Activated CD4-positive, alpha-beta T cell treated with anti-CD3 and anti-CD28 coated beads for 48 hours (primary cell): ENCODE results near the gene CERS5.

Source experiments
- DNase-seq: peaks from one replicate; pipeline ENCODE4 v3.0.0-alpha.2; 2020

Gene CERS5, protein sequence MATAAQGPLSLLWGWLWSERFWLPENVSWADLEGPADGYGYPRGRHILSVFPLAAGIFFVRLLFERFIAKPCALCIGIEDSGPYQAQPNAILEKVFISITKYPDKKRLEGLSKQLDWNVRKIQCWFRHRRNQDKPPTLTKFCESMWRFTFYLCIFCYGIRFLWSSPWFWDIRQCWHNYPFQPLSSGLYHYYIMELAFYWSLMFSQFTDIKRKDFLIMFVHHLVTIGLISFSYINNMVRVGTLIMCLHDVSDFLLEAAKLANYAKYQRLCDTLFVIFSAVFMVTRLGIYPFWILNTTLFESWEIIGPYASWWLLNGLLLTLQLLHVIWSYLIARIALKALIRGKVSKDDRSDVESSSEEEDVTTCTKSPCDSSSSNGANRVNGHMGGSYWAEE

DNA sequence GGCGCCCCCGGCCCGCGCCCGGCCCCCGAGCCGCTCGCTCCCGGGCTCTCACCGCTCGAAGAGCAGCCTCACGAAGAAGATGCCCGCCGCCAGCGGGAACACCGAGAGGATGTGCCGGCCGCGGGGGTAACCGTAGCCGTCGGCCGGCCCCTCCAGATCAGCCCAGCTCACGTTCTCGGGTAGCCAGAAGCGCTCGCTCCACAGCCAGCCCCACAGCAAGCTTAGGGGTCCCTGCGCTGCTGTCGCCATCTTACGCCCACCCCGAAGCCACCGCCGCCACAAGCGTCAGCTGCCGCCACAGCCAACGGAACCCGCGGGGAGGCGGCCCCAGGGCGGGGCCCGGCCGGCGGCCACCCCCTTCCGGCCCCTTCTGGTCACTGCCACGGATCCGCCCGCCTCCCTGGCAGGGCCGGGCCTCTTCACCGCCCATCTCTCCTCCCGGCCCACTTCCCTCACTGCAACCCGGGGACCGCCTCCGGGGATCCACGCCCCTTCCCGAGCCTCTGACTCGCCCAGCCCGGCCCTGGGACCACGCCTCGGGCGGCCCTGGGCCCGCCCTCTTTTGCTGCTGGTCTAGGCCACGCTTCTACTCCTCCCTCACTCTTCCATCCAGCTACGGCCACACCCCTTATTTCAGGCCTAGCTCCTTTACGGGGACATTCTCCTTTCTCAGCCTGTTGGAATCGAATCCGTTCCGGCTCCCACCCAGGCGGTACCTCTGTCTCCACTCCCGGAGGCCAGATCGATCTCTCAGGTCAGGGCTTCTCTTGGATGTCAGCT is at the start of gene CERS5:
Gene CERS5, minus strand, starts transcription at position 321 of the 780 bp plus-strand sequence. Its CDS starts 72 bp downstream, at position 249.
- DNase-seq = peak; percentile 99

DNA sequence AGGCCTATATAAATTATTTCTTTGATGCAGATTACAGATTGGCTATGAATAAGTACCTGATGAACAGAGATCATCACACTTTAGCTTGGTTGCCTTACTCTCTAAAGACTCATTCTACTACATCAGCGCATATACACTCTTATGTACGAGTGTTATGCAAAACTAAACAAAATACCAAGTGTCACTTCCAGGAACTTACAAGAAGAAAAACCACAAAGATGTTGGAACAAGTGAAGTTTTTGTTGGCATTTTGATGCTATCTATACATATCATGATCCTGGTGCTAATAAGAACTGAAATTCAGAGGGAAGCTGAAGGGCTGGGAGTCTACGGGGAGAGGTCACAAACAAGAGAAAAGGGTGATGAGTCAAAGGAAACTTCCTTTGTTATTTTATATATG is 47.9 kb upstream of the CERS5 start:
- no peak for DNase-seq

DNA sequence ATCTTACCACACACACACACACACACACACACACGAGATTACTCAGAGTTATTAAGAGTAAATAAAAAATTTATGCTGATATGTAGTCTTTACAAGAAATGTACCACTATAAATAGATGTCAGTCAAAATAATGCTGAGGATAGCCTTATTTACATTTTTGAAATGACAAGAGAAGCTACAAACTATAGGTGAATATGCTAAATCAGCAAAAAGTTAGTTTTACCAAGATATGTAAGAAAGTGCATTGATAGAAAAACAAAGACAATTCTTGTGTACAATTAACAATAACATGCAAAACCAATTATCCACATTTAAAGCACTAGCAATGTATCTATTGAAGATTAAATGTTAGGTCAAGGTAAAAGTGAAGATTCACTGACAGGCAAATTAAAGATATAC is 46.8 kb upstream of the CERS5 start:
- DNase-seq = no peak

DNA sequence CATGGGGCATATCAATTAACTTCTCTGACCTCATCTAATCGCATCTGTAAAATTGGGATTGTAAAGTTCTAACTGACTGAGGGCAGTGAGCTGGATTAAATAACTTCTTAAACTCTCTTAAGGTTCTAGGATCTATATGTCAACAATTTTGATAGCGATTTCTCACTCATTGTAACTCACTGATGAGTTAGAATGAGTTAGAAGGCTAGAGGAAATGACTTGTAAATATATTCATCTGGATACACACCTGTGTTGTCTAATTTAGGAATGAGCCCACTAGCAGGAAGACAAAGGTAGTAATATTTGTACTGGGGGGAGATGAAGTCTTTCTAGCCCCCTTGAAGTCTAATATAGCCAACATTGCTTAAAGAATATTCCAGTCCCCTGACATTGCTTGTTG is 46.3 kb upstream of the CERS5 start:
- DNase-seq = no peak

DNA sequence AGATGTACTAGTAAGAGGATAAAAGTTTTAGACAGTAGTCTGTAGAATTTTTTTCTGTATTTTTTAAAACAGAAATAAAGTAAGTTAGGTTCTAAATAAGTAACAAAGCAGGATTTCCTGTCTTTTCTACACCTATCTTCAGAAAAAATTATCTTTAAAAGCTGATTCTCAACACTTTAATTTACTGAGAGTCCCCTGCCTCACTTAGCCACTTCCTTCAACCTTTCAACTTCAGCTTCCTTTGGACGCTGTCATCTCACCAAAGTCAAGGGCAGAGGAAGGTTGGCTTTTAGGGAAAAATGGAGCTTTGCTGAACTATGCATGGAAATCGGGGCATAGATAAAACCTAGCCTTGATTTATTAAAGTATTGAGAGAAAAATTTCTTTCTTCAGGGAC is 44.9 kb upstream of the CERS5 start:
- DNase-seq = no peak

DNA sequence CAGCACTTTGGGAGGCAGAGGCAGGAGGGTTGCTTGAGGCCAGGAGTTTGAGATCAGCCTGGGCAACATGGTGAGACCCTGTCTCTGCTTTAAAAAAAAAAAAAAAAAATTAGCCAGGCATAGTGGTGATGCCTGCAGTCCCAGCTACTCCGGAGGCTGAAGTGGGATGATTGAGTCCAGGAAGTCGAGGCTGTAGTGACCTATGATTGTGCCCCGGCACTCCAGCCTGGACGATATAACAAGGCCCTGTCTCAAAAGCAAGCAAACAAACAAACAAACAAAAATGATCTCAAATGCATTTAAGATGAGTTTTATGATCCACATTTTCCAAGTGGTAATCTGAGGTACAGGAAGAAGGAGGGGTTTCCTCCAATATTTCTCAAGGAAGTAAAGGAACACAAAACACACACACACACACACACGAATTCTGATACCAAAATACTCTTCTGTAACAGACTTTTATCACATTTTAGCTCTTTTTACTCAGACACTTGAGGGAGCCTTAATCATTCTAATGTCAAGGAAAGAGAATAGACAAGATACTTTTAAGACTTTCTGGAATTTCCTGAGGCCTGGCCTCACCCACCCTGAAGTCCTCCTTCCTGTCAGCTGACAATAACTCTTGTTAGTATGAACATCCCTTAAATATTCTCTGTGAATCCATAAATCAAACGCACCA is 44.4 kb upstream of the CERS5 start:
- DNase-seq = no peak

DNA sequence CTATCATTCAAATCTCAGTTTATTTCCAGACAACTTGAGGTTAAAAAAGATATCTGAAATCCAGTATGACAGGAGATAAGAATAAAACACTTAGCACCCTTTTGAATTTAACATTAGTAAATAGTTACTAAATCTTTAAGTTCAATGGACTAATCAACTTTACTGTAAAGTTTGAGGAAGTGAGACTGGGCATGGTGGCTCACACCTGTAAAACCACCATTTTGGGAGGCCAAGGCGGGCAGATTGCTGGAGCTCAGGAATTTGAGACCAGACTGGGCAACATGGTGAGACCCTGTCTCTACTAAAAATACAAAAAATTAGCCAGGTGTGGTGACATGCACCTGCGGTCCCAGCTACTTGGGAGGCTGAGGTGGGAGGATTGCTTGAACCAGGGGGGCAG is 40.3 kb upstream of the CERS5 start:
- DNase-seq = no peak

DNA sequence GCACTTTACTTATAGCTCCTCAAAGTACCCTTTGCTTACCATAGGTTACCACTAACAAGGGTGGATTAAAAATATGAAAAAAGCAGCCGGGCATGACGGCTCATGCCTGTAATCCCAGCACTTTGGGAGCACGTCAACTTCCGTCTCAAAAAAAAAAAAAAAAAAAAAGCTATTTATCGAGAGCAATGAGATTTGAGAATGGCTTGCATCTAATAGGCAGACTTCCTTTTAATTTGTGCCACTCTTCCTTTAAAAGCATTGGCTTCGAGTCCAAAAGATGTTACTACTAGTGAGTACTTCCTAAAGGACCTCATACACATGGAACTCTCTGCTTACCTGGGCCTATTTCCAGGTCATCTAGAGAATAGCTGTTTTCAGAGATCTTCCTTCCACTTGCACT is 38.5 kb upstream of the CERS5 start:
- no peak for DNase-seq

DNA sequence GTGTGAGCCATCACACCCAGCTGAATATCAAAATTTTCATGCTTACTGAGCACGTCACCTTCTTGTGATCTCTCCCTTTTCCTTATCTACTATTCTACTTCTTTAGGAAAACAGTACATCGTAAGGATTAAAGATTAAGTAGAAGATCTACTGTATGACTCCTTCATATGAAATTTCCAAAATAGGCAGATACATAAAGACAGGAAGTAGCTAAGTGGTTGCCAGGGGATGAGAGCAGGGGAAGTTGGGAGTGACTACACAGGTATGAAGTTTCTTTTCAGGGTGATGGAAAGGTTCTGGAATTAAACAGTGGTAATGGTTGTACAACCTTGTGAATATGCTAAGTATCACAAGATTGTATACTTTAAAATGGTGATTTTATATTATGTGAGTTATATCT is 36.5 kb upstream of the CERS5 start:
- DNase-seq = no peak

DNA sequence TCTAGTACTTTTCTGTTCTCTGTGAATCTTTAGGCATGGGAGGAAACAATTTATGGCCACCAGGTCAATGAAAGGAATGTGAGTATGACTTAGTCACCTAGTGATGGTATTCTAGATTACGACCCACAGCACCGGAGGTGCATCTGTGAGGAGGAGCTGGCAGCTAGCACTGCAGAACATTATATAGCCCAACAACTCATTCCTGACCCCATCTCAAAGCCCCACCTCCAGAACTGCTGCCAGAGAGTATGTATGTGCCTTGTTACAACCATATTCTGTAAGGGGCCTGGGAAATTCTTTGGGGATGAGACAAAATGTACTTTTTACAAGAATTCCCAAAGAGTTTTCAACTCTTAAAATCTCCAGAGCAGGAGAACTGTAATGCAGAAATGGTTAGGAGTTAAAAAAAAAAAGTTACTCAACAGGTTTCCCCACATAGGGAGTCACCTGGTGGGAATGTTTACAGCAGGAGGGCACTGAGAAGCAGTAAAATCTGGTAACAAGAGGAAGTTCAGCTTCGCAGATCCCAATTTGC is 34.9 kb upstream of the CERS5 start:
- DNase-seq = no peak

DNA sequence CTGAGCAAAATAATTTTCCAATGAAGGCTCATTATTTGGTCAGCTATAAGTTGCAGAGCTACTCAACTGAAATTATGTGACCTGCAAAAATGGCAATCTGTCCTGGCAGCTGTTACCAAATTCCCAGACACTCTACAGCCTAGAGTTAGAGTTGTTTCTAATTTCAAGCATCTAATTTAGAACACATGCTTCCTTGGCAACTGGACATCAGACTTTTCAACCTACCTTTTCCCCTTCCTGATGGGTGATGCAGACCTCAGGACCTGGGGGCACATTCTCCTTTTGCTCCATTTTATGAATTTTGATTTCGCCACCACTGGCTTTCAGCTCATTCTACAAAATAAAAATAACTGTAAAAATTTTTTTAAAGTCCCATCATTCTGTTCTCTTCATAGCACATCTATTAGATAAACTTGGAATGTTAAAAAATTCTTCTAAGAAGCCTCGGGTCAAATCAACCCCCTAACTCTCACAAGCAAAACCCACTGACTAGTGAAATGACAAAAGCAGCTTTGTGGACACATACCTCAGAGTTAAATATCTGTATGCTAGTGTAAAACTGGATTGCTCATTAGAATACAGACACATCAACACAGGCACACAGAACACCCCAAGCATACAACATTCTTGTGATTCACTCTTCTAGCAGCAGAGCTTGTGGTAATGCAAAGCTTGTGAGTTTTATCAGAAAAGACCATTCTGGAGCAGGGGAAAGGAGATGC is 33.5 kb upstream of the CERS5 start:
- DNase-seq = no peak

DNA sequence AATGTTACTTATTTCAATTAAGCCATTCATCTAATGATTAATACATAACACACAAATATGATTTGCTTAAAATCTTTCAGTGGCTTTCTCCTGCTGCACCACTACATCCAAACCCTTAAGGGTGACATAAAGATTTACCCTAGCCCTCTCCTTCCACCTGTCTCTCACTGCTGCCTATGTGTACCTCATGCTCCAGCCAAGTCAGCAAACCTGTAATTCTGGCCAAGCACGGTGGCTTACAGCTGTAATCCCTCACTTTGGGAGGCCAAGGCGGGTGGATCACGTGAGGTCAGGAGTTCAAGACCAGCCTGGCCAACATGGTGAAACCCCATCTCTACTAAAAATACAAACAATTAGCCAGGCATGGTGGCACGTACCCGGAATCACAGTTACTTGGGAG is 31.7 kb upstream of the CERS5 start:
- no peak for DNase-seq

DNA sequence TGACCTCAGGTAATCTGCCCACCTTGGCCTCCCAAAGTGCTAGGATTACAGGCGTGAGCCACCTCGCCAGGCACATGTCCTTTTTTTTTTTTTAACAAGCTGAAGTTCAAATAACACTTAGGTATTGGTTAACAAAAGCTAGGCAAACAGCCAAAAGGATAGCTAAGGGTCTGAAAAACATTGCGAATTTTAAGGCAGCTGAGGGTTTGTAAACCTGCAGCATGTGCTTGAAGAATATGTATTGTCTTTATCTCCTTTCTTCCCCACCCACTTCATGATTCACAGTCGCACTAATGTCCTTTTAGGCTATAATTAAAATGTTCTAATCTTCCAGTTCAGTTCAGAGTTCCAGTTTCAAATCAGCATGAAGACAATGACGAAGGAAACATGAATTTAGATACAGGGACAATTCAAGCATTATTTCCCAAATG is 30.1 kb upstream of the CERS5 start:
- no peak for DNase-seq

DNA sequence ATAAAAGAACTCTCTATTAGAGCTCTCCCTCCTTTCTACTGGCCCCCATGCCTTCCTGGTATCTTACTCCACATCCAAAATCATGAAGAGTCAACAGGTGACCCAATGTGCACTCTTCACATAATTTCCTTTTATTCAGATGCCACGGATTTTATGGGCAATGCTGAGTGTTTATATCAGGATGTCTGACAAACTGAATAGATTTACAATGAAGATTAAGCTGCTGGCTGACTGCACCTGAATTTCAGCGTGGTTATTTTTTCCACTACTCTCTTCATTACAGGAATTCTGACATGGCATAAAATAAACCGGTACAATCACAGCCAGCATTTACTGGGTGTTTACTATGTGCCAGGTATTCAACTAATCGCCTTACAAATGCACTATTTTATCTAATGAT is 29.4 kb upstream of the CERS5 start:
- DNase-seq = no peak

DNA sequence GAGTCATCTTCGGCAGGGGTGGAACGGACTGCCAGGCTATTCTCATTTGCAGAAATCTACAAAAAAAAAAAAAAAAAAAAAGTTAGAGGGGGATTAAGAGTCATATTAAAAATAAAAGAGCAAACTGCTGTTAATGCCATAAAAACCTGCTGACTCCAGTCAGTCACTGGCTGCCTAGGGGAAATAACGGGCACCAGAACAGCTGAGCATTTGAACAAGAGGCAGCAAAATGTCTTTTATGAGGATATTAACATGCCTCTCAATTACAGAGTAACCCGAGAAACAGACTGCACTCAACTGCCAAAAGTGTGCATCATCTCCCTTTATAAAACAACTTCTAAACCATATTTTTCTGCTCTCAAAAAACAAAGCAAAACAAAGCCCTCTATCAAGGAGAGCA is 28.7 kb upstream of the CERS5 start:
- DNase-seq = no peak

DNA sequence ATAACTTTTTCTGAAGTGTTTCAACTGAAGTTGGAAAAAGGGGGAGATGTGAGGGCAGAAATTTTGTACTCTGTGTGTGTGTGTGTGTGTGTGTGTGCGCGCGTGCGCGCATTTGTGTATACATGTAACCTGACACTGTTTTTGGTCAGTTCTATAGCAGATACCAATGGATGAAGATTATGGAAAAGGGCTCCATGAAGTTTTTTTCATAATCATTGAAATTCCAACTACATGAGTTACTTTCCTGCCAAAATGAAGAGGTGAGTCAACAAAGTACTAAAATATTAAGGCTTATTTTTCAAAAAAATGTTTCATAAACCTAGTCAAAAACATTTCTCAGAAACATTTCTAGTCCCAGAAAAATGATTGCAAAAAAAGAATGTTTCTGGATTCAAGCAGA is 25.7 kb upstream of the CERS5 start:
- DNase-seq = no peak

DNA sequence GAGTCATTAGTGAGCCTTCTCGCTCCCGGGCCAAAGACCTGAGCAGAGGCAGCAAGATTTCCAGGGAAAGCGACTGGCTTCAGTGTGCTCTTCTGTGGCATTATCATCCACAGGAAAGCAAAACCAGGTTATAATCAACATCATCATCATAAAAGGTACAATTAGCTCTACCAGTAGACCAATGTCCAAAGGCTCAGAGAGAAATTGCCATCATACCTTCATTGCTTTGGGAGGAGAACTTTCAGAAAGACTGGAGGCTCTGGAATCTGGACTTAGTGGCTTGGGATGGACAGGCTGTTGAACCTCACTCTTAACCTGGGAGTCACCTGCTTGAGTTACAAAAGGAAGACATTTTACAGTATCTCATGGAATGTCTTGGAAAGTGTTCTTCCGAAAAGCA is 25.1 kb upstream of the CERS5 start:
- DNase-seq = no peak

DNA sequence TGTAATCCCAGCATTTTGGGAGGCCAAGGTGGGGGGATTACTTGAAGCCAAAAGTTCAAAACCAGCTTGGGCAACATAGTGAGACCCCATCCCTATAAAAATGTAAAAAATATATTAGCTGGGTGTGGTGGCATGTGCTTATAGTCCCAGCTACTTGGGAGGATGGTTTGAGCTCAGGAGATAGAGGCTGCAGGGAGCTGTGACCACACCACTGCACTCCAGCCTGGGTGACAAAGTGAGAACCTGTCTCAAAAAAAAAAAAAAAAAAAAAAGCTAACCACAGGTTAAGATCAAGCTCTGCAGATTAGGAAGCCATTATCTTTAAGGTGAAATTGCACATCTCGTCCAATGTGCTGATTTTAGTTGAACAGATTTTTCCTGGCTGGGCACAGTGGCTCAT is 23.7 kb upstream of the CERS5 start:
- DNase-seq = no peak

DNA sequence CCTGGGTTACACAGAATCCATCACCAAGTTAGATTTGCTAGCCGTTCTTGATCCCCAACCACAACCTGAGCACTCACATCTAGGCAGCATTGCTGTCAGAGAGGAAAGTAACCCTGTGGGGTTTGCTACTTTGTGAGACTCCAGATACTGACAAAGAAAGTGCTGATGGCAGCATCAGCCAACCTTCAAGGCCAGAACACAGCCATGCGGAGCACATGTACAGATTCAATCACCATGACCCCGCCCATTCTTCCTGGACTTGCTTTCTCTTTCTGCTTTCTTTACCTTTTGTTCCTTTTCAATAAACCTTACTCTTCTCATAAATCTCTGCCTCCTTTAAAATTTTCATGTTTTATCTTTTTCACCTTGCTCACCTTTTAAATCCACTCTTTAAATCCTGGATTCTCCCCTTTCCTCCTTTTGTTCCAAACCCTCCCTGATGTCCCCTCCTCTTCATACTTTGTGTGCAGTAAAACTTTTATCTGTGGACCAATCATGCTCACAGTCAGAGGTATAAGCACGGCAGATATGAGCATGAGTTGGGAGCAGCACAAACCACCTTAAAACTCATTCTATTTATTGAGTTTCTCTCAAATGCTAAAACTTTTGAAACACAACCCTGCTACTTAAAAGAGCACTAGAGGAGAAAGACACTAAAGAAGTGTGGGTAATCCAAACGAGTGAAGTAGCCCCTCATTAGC is 21.9 kb upstream of the CERS5 start:
- DNase-seq = peak; percentile 58

DNA sequence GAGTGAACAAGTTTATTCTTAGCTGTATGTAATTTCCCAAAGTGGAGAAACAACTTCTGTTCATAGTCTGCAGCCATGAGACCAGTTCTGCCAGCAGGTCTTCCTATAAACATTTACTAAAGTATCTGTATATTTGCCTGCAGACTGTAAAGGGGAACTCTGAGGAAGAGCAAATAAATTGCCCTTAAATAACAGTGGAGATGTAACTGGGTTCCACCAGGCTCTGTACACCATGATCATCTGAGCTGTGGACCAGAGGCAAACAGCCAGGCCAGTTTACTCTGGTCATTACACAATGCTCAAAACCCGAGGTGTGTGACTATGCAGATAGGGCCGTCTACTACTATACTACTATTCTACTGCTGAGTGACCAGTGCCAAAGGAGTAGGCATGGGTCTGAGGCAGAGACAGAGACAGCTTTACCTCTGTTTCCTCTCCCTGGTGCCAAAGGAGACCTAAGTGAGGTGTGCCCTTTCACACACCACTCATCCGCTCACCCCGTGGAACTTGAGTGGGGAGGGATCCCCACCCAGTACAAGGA is 21.1 kb upstream of the CERS5 start:
- DNase-seq = no peak

DNA sequence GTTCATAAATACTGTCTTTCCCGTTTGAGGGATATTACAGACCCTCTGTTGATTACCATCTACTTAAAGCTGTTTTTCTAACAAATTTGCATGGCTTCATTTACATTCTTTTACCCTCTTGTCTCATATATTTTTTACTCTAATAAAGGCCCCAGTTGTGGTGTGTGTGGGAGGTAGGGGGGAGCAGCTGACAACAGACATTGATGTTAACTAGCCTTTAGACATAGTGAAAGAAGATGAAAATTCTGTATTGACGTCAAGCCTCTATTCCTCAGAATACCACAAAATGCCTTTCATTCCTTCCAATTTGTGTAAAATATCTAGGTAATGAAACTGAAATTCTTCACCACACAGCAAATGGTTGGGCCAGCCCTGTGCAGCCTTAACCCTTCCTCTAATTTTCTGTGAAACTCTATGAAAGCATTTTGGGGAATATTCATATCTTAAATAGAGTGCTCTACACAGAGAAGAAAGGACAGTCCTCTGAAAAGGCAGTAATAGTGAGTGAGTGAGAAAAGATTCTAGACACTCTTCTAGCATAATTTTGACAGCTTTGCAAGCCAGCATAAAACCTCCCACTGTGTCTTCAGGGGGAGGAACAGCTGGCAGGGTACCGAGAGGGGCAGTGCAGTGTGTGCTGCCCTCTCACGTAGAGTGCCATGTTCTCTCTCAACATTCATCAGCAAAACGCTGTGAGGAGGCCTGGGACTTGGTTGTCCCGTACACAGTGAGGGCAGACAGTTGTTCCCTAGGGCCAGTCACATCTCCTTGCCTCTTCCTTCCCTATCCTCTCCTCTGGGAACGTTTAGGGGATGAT is 20.1 kb upstream of the CERS5 start:
- peak; percentile 72 for DNase-seq
